ENCODE results near the gene ZNF90.

- TF ChIP-seq CTCF (conservative IDR thresholded peaks at IDR 0.05 in 1 of 2, IDR thresholded peaks at IDR 0.05 in 1 of 2; ENCODE audit: low read depth in 1 of 2, low read length in 2 of 2) = no peak
- TF ChIP-seq EZH2 (IDR thresholded peaks at IDR 0.05; ENCODE audit: low read length, missing control alignments) = no peak
These were observed 10.9 kb upstream of the ZNF90 start for GRCh38 chr19:20066861-20067260.

All from fibroblast of lung (primary cell).